ENCODE measurements around the gene PPM1M. TPM values are rescaled to one million over a fixed set of nuclear protein-coding genes. Genes with fewer than 3 reads are reported as not detected.

Gene PPM1M, protein sequence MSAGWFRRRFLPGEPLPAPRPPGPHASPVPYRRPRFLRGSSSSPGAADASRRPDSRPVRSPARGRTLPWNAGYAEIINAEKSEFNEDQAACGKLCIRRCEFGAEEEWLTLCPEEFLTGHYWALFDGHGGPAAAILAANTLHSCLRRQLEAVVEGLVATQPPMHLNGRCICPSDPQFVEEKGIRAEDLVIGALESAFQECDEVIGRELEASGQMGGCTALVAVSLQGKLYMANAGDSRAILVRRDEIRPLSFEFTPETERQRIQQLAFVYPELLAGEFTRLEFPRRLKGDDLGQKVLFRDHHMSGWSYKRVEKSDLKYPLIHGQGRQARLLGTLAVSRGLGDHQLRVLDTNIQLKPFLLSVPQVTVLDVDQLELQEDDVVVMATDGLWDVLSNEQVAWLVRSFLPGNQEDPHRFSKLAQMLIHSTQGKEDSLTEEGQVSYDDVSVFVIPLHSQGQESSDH
- 10 to 100 TPM in 1 of 2 donors, 1 to 10 TPM in 1; 6.9 to 15.3 TPM for total RNA-seq

- intact Hi-C loops (cut with DNase I), result no loop called here
- WGBS, 2 donors, result 3 to 7% methylated on average over 5 to 94 of the region's 98 CpGs
- peak in 1 of 3 donors; percentile 23 for TF ChIP-seq POLR2A (IDR thresholded peaks at IDR 0.05)
- TF ChIP-seq, protein P1, sequence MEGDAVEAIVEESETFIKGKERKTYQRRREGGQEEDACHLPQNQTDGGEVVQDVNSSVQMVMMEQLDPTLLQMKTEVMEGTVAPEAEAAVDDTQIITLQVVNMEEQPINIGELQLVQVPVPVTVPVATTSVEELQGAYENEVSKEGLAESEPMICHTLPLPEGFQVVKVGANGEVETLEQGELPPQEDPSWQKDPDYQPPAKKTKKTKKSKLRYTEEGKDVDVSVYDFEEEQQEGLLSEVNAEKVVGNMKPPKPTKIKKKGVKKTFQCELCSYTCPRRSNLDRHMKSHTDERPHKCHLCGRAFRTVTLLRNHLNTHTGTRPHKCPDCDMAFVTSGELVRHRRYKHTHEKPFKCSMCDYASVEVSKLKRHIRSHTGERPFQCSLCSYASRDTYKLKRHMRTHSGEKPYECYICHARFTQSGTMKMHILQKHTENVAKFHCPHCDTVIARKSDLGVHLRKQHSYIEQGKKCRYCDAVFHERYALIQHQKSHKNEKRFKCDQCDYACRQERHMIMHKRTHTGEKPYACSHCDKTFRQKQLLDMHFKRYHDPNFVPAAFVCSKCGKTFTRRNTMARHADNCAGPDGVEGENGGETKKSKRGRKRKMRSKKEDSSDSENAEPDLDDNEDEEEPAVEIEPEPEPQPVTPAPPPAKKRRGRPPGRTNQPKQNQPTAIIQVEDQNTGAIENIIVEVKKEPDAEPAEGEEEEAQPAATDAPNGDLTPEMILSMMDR (IDR thresholded peaks at IDR 0.05), result no peak
- Histone ChIP-seq H3K36me3 (replicated peaks in 1 of 2; ENCODE audit: insufficient read depth in 1 of 2, low read depth in 2 of 2) (no peaks in the 10 kb centered on the region), H3K4me1 (peaks cover 14% of the 10 kb centered on the region), H3K27ac (peak within 1 kb of the TSS; percentile 56 to 82 (median 68)), H3K4me3 (peak within 1 kb of the TSS in 1 of 2 donors; percentile 30), H3K27me3 (no peaks in the 10 kb centered on the region), H3K9me3 (no peaks in the 10 kb centered on the region)
- DNase-seq, result peak; percentile 47 to 63 (median 54)
- peak; percentile 70 for ATAC-seq
Measured at GRCh38 chr3:52245322-52246263, at the start of gene PPM1M. Gene PPM1M (plus strand): TSS chr3:52245759. CDS start chr3:52245825, 66 bp downstream.

DNA sequence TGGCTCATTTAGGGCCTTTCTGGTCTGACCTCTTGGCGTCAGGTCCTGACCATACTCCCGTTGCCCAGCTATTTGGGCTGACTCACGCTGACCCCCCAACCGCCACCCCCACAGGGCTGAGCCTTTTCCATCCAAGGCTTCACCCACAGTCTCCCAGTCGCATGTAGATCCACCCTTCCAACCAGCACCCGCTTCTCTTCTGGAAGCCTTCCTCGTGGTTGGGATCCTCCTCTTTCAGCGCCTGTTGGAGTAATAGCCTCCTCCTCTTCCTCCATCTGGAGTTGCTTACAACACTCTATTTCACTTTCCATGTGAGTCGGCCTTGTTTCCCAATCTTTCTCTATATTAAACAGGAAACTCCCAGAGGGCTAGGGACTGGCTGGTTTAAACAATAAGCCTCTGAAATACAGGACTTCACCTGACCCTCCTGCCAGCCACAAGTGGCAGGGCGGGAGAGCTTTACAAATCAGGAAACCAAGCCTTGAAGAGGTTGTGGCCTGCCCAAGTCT, 49.7 kb upstream of the PPM1M start:
- Histone ChIP-seq H3K4me3 (no peak overlapping the region), H3K27me3 (no peaks in the 10 kb centered on the region), H3K27ac (peak overlapping the region in 2 of 4 donors; percentile 14 to 38), H3K4me1 (peaks cover 23% of the 10 kb centered on the region), H3K9me3 (no peaks in the 10 kb centered on the region), H3K36me3 (replicated peaks in 1 of 2; ENCODE audit: insufficient read depth in 1 of 2, low read depth in 2 of 2) (no peaks in the 10 kb centered on the region)
- no peak for TF ChIP-seq POLR2A (IDR thresholded peaks at IDR 0.05)
- TF ChIP-seq, protein P1 (IDR thresholded peaks at IDR 0.05), result no peak
- 72 to 84% methylated on average over 10 of the region's 10 CpGs for WGBS, 2 donors
- DNase-seq (peak in 1 of 4 donors; percentile 49), ATAC-seq (no peak)
- intact Hi-C loops (cut with DNase I), result no loop called here

DNA sequence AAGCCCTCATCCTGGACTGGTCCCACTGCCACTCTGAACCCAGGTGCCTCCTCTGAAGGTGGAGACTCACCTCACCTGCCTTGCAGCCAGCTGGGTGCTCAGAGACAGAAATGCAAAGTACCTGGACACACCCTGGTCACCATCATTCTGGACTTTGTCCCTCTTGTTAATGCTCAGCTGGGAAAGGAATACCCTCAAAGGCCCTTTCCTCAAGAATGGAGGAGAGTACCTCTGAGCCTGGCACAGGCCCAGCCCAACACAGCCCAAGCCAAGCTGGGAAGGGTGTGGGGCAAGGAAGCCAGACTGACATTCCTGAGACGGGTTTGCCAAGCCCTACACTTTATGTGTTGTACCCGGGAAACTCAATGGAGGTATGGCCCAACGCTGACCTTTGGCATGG, 48.6 kb upstream of the PPM1M start:
- peak in 1 of 4 donors; percentile 42 for DNase-seq
- TF ChIP-seq, protein P1 (IDR thresholded peaks at IDR 0.05), result no peak
- TF ChIP-seq POLR2A (IDR thresholded peaks at IDR 0.05), result no peak
- ATAC-seq, result no peak

DNA sequence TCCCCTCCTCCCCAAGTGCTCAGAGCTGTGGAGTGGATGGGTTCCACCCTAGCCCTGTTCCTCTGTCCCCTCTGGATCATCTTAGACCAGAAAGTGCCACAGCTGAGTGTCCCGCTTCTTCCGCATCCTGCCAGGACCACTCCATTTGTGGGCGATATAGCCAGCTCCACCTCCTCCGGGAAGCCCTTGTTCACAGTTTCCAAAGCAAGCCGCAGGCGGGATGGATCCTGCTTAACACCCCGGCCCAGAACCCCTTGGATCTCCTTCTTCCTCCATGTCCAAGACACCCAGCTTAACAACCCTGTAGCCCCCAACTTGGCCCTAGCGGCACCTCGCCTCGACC, 48.1 kb upstream of the PPM1M start:
- peak overlapping the region; percentile 47 to 87 (median 70) for H3K27ac ChIP-seq
- H3K4me3 ChIP-seq, result peak overlapping the region in 1 of 2 donors; percentile 84
- no peaks in the 10 kb centered on the region for H3K9me3 ChIP-seq
- H3K4me1 ChIP-seq, result peaks cover 23% of the 10 kb centered on the region
- no peak for DNase-seq
- intact Hi-C loops (cut with DNase I), result no loop called here
- H3K27me3 ChIP-seq, result no peaks in the 10 kb centered on the region
- TF ChIP-seq POLR2A (IDR thresholded peaks at IDR 0.05), result no peak
- TF ChIP-seq, protein P1 (IDR thresholded peaks at IDR 0.05), result no peak
- no peak for ATAC-seq
- WGBS, 2 donors, result 44 to 64% methylated on average over 7 to 10 of the region's 10 CpGs
- peaks cover 0 to under 1% of the 10 kb centered on the region in 2 donors for H3K36me3 ChIP-seq (replicated peaks in 1 of 2; ENCODE audit: insufficient read depth in 1 of 2, low read depth in 2 of 2)

More for the DNA sequence above, 48.6 kb upstream of the PPM1M start:
- 53 to 74% methylated on average over 3 of the region's 3 CpGs for WGBS, 2 donors
- H3K27me3 ChIP-seq, result no peaks in the 10 kb centered on the region
- intact Hi-C loops (cut with DNase I), result no loop called here
- no peak overlapping the region for H3K4me3 ChIP-seq
- peak overlapping the region in 2 of 4 donors; percentile 47 to 77 for H3K27ac ChIP-seq
- no peaks in the 10 kb centered on the region for H3K9me3 ChIP-seq
- H3K36me3 ChIP-seq (replicated peaks in 1 of 2; ENCODE audit: insufficient read depth in 1 of 2, low read depth in 2 of 2), result no peaks in the 10 kb centered on the region
- peaks cover 23% of the 10 kb centered on the region for H3K4me1 ChIP-seq

Measured in body of pancreas (tissue), 4 donors.